Measurements from ENCODE around the gene PMPCA.
"Not testable (repeated sequence)": the region's sequence is repeated elsewhere in the genome, so short reads cannot be mapped to it uniquely, and the experiment has no call there.

PMPCA gene

DNA sequence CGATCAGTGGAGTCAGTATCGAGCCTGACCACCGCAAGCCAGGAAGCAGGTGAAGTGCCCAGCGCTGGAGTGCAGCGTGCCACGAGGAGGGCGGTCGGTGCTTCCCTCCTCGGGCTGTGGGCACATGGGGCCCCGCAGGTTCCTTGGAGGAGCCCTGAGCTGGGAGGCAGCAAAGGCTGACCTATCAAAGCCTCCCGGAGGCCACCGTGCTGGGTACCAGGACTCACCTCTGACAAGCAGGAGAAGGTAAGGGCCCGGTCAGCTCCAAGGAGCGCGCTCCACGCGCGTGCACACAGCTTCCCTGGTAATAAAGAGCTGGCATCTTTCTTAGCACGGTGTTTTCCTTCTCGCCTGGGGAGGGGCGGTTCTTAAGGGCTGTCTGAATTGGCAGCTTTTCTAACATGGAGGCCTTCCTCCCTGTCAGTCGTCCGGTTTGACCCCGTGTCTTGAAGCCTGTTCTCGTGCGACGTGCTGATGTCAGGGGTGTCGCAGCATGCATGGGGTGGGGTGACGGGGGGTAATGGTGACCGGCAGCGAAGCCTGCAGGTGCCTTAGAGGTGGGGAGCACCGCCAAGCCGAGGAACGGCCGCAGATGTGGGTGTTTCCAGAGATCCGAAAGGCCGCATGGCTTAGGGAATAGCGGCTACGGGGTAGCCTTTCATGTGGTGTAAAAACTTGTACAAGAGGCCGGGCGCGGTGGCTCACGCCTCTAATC is 13.1 kb downstream of the PMPCA start:
- no peak overlapping the region for H3K4me3 ChIP-seq (ENCODE audit: low read depth, low read length)
- no peak for DNase-seq (ENCODE audit: low read depth)
- TF ChIP-seq, protein P1, sequence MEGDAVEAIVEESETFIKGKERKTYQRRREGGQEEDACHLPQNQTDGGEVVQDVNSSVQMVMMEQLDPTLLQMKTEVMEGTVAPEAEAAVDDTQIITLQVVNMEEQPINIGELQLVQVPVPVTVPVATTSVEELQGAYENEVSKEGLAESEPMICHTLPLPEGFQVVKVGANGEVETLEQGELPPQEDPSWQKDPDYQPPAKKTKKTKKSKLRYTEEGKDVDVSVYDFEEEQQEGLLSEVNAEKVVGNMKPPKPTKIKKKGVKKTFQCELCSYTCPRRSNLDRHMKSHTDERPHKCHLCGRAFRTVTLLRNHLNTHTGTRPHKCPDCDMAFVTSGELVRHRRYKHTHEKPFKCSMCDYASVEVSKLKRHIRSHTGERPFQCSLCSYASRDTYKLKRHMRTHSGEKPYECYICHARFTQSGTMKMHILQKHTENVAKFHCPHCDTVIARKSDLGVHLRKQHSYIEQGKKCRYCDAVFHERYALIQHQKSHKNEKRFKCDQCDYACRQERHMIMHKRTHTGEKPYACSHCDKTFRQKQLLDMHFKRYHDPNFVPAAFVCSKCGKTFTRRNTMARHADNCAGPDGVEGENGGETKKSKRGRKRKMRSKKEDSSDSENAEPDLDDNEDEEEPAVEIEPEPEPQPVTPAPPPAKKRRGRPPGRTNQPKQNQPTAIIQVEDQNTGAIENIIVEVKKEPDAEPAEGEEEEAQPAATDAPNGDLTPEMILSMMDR (conservative IDR thresholded peaks at IDR 0.05; ENCODE audit: low read depth, low read length) = no peak

DNA sequence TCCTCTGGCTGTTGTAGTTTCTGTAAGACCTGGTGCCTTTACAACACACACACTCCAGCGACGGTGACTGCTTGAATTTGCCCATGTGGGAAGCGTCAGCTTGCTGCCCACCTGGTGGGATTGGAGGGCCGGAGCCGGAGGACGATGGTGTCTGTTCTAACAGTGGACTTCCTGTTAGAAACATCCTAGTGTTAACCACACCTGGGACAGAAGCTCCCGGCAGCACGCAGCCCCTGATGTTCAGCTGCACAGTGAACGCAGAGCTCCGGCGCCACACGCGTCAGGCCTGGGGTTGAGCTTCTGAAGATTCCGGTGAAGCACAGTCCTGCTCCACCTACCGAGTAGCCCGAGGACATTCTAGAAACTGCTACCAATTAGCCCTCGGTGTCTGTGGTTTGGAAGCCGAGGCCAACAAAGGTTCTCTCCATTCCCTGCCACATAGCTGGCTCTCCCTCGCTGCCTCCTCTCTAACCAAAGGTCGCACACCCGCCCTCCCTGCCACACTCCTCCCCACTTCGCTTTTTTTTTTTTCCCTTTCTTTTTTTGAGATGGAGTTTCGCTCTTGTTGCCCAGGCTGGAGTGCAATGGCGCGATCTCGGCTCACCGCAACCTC is 14.4 kb downstream of the PMPCA start:
- TF ChIP-seq, protein P1 (conservative IDR thresholded peaks at IDR 0.05; ENCODE audit: low read depth, low read length) = no peak
- DNase-seq (ENCODE audit: low read depth) = no peak
- no peak overlapping the region for H3K4me3 ChIP-seq (ENCODE audit: low read depth, low read length)

DNA sequence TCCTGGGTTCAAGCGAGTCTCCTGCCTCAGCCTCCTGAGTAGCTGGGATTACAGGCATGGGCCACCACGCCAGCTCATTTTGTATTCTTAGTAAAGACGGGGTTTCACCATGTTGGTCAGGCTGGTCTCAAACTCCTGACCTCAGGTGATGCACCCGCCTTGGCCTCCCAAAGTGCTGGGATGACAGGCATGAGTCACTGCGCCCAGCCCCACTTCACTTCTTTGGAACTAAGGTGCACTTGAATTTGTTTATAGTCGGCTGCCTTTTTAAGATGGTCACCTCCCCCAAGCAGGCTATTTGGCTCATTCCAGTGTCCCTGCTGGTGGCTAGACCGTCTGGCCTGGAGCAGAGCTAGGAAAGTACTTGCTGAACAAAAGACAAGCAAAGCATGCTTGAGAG is 14.9 kb downstream of the PMPCA start:
- DNase-seq (ENCODE audit: low read depth); H3K4me3 ChIP-seq (ENCODE audit: low read depth, low read length): not testable (repeated sequence)

DNA sequence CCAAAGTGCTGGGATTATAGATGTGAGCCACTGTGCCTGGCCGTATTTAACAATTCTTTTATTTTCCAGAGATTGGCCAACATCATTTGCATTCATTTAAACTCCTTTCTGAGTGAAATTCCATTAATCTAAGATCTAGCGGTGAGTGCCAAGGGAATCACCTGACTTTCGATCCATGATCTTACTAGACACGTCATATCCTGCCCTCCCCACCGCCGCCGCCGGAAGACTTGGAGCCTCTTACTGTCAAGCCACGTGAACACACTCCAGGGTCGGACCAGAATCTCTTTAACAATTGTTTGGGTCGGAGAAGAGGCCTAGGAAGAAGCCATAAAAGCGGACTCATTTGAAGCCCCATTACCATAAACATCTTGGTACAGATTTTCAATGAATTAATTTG is 16.3 kb downstream of the PMPCA start:
- no peak for DNase-seq (ENCODE audit: low read depth)
- H3K4me3 ChIP-seq (ENCODE audit: low read depth, low read length) = no peak overlapping the region
- TF ChIP-seq, protein P1 (conservative IDR thresholded peaks at IDR 0.05; ENCODE audit: low read depth, low read length) = no peak

DNA sequence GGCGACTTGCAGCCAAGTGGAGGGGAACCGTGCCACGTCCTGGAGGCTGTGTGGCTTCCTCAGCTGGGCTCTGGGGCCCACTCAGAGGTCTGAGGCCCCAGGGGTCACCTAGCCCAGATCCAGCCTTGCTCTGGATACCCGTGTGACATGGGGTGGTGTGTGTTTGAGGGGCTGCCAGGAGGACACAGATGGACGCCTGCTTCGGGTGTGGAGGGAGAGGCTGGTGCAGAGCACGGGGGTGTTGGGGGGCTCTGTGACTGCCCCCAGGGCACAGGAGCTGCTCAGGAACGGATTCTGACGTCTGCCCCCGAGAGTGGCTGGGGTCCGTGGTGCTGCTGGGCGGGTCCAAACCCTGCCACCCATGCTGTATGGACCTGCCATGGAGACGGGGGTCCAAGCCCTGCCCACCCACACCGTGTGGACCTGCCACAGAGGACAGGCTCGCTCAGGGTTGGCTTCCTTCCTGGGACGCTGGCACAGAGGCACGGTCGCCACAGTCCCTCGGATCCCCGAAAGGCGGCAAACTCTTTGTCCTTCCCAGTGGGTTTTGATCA is 18.7 kb downstream of the PMPCA start:
- H3K4me3 ChIP-seq (ENCODE audit: low read depth, low read length) = no peak overlapping the region
- no peak for DNase-seq (ENCODE audit: low read depth)
- TF ChIP-seq, protein P1 (conservative IDR thresholded peaks at IDR 0.05; ENCODE audit: low read depth, low read length) = no peak

DNA sequence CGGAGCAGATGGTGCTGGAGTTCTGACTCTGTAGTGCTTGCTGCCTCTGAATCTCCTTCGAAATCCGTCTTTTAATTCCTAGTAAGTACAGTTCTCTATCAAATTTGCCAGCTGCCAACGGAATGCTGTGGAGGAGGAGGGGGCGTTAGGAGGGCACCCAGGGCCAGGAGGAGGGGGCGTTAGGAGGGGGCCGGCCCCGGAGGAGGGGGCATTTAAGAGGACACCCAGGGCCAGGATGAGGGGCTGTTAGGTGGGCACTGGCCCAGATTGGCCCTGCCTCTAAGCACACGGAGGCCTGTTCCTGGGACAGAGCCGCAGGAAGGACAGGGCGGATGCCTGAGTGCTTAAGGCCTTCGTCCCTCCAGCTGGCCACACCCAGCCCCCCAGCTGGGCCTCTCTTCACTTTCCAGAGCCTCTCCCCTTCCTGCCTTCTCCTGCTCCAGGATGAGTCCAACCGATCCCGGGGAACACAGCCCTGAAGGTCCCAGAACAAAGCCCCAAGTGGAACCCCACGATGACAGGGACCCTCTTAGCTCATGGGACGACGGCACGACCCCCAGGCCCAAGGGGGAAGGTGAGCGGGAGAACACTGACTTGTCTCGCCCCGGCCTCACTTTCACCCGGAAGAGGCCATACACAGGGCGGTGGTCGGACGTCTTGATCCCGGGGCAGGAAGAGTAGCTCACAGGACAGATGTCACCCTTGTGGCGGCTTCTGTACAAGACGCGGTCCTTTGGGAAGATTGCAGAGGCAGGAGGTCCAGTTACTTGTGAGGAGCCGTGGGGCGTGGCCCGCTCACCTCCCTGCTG is 19.4 kb downstream of the PMPCA start:
- no peak overlapping the region for H3K4me3 ChIP-seq (ENCODE audit: low read depth, low read length)
- TF ChIP-seq, protein P1 (conservative IDR thresholded peaks at IDR 0.05; ENCODE audit: low read depth, low read length) = no peak
- DNase-seq (ENCODE audit: low read depth) = no peak

DNA sequence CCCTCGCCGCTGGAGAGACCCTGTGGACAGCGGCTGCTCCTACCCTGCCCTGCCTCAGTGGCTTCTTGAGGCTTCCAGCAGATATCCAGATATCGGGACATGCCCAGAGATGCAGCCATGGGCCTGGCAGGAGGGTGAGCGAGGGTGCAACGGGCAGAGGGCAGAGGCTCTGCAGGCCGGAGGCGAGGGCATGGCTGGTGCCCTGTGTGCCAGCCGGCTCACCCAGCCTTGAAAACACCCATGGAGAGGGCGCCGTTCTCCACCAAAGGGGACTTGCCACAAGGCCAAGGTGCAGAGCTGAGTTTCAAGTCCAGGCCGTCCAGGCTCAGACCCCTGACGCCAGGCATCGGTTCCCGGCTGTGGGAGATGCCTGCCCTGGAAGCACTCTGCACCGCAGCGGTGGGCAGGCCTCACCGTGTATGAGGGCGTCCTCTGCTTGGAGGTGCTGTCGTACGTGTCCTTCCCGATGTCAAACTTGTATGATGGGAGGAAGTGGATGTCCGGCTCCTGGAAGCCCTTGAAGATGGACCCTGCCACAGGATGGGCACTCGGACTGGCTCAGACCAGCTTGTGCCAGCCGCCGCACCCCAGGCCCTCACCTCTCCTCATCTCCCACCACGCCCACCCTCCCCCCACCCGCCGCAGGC is 20.3 kb downstream of the PMPCA start:
- TF ChIP-seq, protein P1 (conservative IDR thresholded peaks at IDR 0.05; ENCODE audit: low read depth, low read length) = no peak
- no peak for DNase-seq (ENCODE audit: low read depth)
- no peak overlapping the region for H3K4me3 ChIP-seq (ENCODE audit: low read depth, low read length)
